Measurements from ENCODE around the gene CLTA. TPM values are rescaled to one million over a fixed set of nuclear protein-coding genes. Genes with fewer than 3 reads are reported as not detected.
"Not testable (repeated sequence)": the region's sequence is repeated elsewhere in the genome, so short reads cannot be mapped to it uniquely, and the experiment has no call there.

The CLTA gene
- total RNA-seq, 1 donor from 2014 or later: 220 TPM

GRCh38 chr9:36154331-36154952 is 36.3 kb upstream of the CLTA start:
- Mint-ChIP-seq H3K36me3 (peaks cover 6% of the 10 kb centered on the region), H3K4me1 (ENCODE audit: unreplicated experiment) (peaks cover 16% of the 10 kb centered on the region), H3K27me3 (no peaks in the 10 kb centered on the region), H3K4me3 (peak overlapping the region; percentile 63), H3K27ac (peak overlapping the region; percentile 63), H3K9me3 (peaks cover 5% of the 10 kb centered on the region)
- TF ChIP-seq, protein P1, sequence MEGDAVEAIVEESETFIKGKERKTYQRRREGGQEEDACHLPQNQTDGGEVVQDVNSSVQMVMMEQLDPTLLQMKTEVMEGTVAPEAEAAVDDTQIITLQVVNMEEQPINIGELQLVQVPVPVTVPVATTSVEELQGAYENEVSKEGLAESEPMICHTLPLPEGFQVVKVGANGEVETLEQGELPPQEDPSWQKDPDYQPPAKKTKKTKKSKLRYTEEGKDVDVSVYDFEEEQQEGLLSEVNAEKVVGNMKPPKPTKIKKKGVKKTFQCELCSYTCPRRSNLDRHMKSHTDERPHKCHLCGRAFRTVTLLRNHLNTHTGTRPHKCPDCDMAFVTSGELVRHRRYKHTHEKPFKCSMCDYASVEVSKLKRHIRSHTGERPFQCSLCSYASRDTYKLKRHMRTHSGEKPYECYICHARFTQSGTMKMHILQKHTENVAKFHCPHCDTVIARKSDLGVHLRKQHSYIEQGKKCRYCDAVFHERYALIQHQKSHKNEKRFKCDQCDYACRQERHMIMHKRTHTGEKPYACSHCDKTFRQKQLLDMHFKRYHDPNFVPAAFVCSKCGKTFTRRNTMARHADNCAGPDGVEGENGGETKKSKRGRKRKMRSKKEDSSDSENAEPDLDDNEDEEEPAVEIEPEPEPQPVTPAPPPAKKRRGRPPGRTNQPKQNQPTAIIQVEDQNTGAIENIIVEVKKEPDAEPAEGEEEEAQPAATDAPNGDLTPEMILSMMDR (conservative IDR thresholded peaks at IDR 0.05): no peak
- DNase-seq (ENCODE audit: extremely low spot score, unreplicated experiment): no peak

- H3K27ac Mint-ChIP-seq: no peak overlapping the region
- no peak for DNase-seq (ENCODE audit: extremely low spot score, unreplicated experiment)
- no peak overlapping the region for H3K4me3 Mint-ChIP-seq
- H3K36me3 Mint-ChIP-seq: peaks cover 6% of the 10 kb centered on the region
- TF ChIP-seq, protein P1 (conservative IDR thresholded peaks at IDR 0.05): no peak
- H3K27me3 Mint-ChIP-seq: no peaks in the 10 kb centered on the region
- H3K9me3 Mint-ChIP-seq: peaks cover 5% of the 10 kb centered on the region
- peaks cover 13% of the 10 kb centered on the region for H3K4me1 Mint-ChIP-seq (ENCODE audit: unreplicated experiment)
Observed at GRCh38 chr9:36156116-36156515, 34.6 kb upstream of the CLTA start.

GRCh38 chr9:36158122-36158521 is 32.6 kb upstream of the CLTA start:
- H3K36me3 Mint-ChIP-seq: peaks cover 6% of the 10 kb centered on the region
- peaks cover 27% of the 10 kb centered on the region for H3K4me1 Mint-ChIP-seq (ENCODE audit: unreplicated experiment)
- H3K27ac Mint-ChIP-seq: no peak overlapping the region
- DNase-seq (ENCODE audit: extremely low spot score, unreplicated experiment): no peak
- no peaks in the 10 kb centered on the region for H3K27me3 Mint-ChIP-seq
- no peak overlapping the region for H3K4me3 Mint-ChIP-seq
- peaks cover 5% of the 10 kb centered on the region for H3K9me3 Mint-ChIP-seq
- TF ChIP-seq, protein P1 (conservative IDR thresholded peaks at IDR 0.05): no peak

GRCh38 chr9:36158917-36159316 is 31.8 kb upstream of the CLTA start:
- Mint-ChIP-seq H3K36me3 (peaks cover 6% of the 10 kb centered on the region), H3K9me3 (peaks cover 5% of the 10 kb centered on the region), H3K4me3 (no peak overlapping the region), H3K27me3 (peaks cover under 1% of the 10 kb centered on the region), H3K27ac (no peak overlapping the region), H3K4me1 (ENCODE audit: unreplicated experiment) (peaks cover 32% of the 10 kb centered on the region)
- TF ChIP-seq, protein P1 (conservative IDR thresholded peaks at IDR 0.05): no peak
- DNase-seq (ENCODE audit: extremely low spot score, unreplicated experiment): no peak

DNA sequence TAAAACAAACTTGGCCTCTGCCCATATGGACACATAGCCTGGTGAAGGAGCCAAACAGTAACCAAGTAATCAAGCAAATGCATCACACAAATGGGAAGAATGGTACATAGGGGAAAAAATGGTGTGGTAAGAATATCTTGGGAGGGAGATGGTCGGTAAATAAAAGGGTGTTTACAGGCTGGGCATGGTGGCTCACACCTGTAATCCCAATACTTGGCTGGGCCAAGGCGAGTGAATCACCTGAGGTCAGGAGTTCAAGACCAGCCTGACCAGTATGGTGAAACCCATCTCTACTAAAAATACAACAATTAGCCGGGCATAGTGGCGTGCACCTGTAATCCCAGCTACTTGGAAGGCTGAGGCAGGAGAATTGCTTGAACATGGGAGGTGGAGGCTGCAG is 31.2 kb upstream of the CLTA start:
- H3K4me3 Mint-ChIP-seq; H3K27ac Mint-ChIP-seq; H3K27me3 Mint-ChIP-seq; DNase-seq (ENCODE audit: extremely low spot score, unreplicated experiment); H3K9me3 Mint-ChIP-seq; H3K36me3 Mint-ChIP-seq: not testable (repeated sequence)
- H3K4me1 Mint-ChIP-seq (ENCODE audit: unreplicated experiment): peaks cover 31% of the 10 kb centered on the region

DNA sequence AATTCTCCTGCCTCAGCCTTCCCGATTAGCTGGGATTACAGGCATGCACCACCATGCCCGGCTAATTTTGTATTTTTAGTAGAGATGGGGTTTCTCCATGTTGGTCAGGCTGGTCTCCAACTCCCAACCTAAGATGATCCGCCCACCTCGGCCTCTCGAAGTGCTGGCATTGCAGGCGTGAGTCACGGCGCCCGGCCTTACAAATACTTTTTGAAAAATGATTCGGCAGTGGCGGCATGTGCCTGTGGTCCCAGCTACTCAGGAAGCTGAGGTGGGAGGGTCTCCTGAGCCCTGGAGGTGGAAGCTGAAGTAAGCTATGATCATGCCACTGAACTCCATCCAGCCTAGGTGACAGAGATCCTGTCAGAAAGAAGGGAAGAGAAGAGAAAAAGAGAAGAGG is 30.6 kb upstream of the CLTA start:
- H3K36me3 Mint-ChIP-seq; DNase-seq (ENCODE audit: extremely low spot score, unreplicated experiment); H3K4me3 Mint-ChIP-seq; H3K27me3 Mint-ChIP-seq; H3K9me3 Mint-ChIP-seq; H3K27ac Mint-ChIP-seq: not testable (repeated sequence)
- peaks cover 32% of the 10 kb centered on the region for H3K4me1 Mint-ChIP-seq (ENCODE audit: unreplicated experiment)

DNA sequence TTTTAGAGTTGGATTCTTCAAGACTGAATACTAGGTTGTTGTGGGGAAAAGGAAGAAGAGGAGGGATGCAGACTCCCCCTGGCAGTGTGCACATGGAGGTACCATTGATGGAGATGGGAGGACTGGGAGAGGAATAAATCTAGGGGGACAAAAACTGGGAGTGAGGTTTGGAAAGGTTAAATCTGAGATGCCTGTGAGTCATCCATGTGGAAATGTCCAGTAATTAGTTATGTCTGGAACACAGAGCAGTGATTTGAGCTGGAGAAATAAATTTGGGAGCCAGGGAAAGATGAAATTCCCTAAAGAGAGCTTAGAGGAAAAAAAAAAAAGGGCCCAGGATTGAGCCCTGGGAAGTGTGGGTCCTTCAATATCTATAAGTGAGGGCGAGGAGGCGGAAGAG is 29.5 kb upstream of the CLTA start:
- H3K27ac Mint-ChIP-seq: peak overlapping the region; percentile 42
- TF ChIP-seq, protein P1 (conservative IDR thresholded peaks at IDR 0.05): no peak
- peaks cover 5% of the 10 kb centered on the region for H3K9me3 Mint-ChIP-seq
- H3K27me3 Mint-ChIP-seq: peaks cover 7% of the 10 kb centered on the region
- peaks cover 6% of the 10 kb centered on the region for H3K36me3 Mint-ChIP-seq
- H3K4me3 Mint-ChIP-seq: peak overlapping the region; percentile 19
- H3K4me1 Mint-ChIP-seq (ENCODE audit: unreplicated experiment): peaks cover 34% of the 10 kb centered on the region
- no peak for DNase-seq (ENCODE audit: extremely low spot score, unreplicated experiment)

Data from type B pancreatic cell (in vitro differentiated cells).